Left ventricle myocardium inferior (tissue), 1 donor: Measurements from ENCODE around the gene TNPO1. TPM values are rescaled to one million over a fixed set of nuclear protein-coding genes. Genes with fewer than 3 reads are reported as not detected.

ENCODE experiments used
- DNase-seq: peaks from one replicate; pipeline ENCODE4 v3.0.0-alpha.2; 2020
- H3K27ac ChIP-seq: fragments of 200-600 bp; replicated peaks from 2 replicates; pipeline ENCODE4 v1.8.0; 2021
- H3K27me3 ChIP-seq: fragments of 200-600 bp; 2 replicates; pipeline ENCODE4 v1.8.0; 2021; ENCODE audit warnings: low read depth
- H3K36me3 ChIP-seq: fragments of 200-600 bp; 2 replicates; pipeline ENCODE4 v1.8.0; 2021
- H3K4me1 ChIP-seq: fragments of 200-600 bp; 2 replicates; pipeline ENCODE4 v1.8.0; 2021
- H3K4me3 ChIP-seq: fragments of 200-600 bp; 2 replicates; pipeline ENCODE4 v1.8.0; 2021; ENCODE audit warnings: mild to moderate bottlenecking, moderate library complexity
- H3K9me3 ChIP-seq: fragments of 200-600 bp; replicated peaks from 2 replicates; pipeline ENCODE4 v1.8.0; 2021
- intact Hi-C: fragments of 100-400 bp; cut with micrococcal nuclease; formaldehyde crosslinking; loops from one replicate; pipeline ENCODE4 v1.11.0; 2022
- total RNA-seq: library from RNA; stranded (reverse); fragmentation: NEBNext Ultra II Directional; extraction: Animal tissue kit (Norgen Biotek cat#: 25700); gene quantifications from one replicate; pipeline ENCODE4 v1.2.1, GENCODE V29; 2021
- TF ChIP-seq, protein P1 (sequence below): fragments of 200-600 bp; IDR thresholded peaks from 2 replicates; pipeline ENCODE4 v1.8.0; 2021; ENCODE audit warnings: antibody characterized with exemption, mild to moderate bottlenecking, borderline replicate concordance
- donor health status: DM: no; HTN: yes; CAD: no; lungs with severe emphysema.

Gene TNPO1
- total RNA-seq, 1 donor from 2014 or later, result 69.8 TPM

DNA sequence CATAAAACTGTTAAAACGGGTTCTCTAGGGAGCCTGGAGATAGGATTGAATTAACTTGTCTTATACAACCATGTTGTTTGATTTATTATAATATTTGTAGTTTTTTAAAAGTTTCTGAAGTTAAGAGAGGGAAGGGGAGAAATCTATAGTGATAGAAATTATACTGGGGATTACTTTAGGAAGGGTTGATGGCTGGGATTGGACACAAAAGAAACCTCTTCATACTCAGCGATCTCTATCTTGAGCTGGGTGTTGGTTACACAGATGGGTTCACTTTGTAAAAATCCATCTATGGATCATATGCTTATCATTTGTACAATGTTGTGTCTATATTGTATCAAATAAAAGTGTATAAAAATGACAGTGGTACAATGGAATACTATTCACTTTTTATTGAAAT, 30.0 kb downstream of the TNPO1 start:
- H3K4me1 ChIP-seq, result peaks cover 84% of the 10 kb centered on the region
- intact Hi-C loops, result no loop called here
- DNase-seq, result no peak
- H3K27ac ChIP-seq, result no peak overlapping the region
- TF ChIP-seq, protein P1, sequence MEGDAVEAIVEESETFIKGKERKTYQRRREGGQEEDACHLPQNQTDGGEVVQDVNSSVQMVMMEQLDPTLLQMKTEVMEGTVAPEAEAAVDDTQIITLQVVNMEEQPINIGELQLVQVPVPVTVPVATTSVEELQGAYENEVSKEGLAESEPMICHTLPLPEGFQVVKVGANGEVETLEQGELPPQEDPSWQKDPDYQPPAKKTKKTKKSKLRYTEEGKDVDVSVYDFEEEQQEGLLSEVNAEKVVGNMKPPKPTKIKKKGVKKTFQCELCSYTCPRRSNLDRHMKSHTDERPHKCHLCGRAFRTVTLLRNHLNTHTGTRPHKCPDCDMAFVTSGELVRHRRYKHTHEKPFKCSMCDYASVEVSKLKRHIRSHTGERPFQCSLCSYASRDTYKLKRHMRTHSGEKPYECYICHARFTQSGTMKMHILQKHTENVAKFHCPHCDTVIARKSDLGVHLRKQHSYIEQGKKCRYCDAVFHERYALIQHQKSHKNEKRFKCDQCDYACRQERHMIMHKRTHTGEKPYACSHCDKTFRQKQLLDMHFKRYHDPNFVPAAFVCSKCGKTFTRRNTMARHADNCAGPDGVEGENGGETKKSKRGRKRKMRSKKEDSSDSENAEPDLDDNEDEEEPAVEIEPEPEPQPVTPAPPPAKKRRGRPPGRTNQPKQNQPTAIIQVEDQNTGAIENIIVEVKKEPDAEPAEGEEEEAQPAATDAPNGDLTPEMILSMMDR, result no peak
- H3K9me3 ChIP-seq, result no peaks in the 10 kb centered on the region
- H3K4me3 ChIP-seq, result no peak overlapping the region
- H3K27me3 ChIP-seq, result no peaks in the 10 kb centered on the region
- peaks cover 3% of the 10 kb centered on the region for H3K36me3 ChIP-seq

DNA sequence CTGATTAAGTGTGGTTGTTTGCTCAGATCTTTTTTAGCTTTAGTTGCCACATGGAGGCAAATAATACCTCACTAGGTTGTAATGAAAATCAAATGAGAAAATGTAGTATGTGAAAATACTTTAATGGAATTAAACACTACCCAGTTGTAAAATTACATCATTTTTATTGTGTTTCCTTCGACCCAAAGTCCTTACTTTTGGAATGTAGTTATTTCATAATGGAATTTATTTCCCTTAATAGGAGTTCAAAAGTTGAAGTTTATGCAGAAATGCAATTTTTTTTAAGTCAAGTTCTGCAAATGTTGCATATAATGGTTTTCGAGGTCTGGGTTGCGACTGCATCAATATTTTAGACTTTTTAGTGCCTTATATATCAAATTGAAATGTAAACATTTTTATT, 31.0 kb downstream of the TNPO1 start:
- H3K4me1 ChIP-seq, result peaks cover 85% of the 10 kb centered on the region
- H3K36me3 ChIP-seq, result peaks cover 7% of the 10 kb centered on the region
- peak overlapping the region; percentile 98 for H3K27ac ChIP-seq
- no peak for DNase-seq
- intact Hi-C loops, result no loop called here
- H3K27me3 ChIP-seq, result no peaks in the 10 kb centered on the region
- no peaks in the 10 kb centered on the region for H3K9me3 ChIP-seq
- peak overlapping the region; percentile 87 for H3K4me3 ChIP-seq
- TF ChIP-seq, protein P1, result no peak

DNA sequence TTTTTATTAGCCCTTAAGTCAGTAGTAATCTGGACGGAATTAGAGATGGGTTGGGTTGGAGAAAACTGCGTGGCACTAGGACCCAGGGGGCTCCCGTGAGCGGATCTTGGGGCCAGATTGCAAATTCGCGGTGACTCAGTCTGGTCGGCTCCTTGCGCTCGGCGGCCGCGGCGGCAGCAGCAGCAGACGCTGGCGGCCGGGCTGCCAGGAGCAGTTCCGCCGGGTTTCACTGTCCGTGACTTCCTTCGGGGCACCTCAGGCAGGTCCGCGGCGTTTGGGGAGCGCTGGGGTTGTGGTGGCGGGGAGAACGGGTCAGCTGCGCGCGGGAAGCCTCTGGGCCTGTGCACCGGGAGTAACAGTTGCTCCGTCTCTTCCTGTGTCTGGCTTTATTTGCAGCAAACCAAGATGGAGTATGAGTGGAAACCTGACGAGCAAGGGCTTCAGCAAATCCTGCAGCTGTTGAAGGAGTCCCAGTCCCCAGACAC, 31.6 kb downstream of the TNPO1 start:
- TF ChIP-seq, protein P1, result no peak
- Histone ChIP-seq H3K27ac (peak overlapping the region; percentile 98), H3K4me1 (peaks cover 86% of the 10 kb centered on the region), H3K27me3 (no peaks in the 10 kb centered on the region), H3K4me3 (peak overlapping the region; percentile 87), H3K36me3 (peaks cover 8% of the 10 kb centered on the region), H3K9me3 (no peaks in the 10 kb centered on the region)
- peak; percentile 91 for DNase-seq
- intact Hi-C loops, result no loop called here

DNA sequence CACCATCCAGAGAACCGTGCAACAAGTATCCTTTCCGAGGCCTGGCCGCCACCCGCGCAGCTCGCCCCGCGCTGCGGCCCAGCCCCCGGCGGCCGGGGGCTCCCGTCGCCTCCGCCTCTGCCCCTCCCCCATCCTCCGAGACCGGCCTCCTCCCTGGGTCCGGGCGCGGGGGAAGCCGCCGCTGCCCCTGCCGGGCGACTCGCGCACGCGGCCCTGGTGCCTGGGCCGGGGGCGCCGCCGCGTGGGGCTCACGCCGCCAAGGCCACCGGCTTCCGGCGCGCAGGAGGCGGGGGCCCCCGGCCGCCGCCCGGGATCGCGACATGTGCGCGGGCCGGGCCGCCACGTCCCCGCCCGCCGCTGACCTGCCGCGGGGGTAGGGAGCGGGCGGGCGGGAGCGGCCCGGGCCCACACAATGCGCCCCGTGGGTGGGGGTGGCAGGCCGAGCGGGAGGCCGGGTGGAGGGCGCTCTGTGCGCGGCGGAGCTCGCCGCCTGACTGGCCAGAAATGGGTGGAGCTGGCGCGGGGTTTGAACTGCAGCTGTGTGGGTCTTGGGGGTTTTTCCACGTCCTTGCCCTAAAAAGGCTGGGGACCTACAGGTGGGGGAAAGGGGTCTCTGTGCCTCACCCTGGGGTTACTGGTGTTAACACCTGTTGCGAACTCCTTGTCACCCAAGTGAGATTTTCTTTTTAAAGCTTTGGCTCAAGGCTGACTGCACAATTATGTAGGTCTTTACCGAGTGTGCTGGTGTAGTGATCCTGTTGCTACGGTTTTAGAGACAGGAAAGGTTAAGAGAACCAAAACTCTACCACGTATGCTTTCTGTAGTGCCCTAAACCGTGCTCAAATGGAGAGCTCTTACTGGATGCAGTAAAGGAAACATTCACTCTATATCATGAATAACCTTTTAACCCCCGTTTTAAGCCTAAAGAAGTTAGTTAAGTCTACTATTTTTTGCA, 32.3 kb downstream of the TNPO1 start:
- H3K9me3 ChIP-seq, result no peaks in the 10 kb centered on the region
- H3K27ac ChIP-seq, result peak overlapping the region; percentile 98
- H3K4me3 ChIP-seq, result peak overlapping the region; percentile 87
- H3K36me3 ChIP-seq, result peaks cover 15% of the 10 kb centered on the region
- peak; percentile 68 for DNase-seq
- peaks cover 86% of the 10 kb centered on the region for H3K4me1 ChIP-seq
- no peaks in the 10 kb centered on the region for H3K27me3 ChIP-seq
- TF ChIP-seq, protein P1, result no peak
- intact Hi-C loops, result no loop called here

DNA sequence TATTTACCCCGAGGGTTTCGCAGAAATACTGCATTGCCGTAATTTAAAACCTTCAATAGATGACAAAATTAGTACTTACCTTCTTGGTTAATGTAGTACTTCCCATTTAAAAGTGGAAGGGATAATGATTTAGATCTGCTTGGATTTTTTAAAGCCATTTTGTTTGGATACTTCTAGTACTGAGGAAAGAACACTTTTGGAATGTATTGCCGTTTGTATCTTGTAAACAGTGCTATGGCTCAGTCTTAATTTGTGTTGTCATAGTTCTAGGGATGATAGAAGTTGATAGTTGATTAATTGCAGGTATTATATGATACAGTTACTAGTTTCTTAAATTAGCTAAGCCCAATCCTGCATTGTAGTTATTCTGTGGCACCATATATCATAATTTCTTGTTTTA, 33.1 kb downstream of the TNPO1 start:
- Histone ChIP-seq H3K4me1 (peaks cover 87% of the 10 kb centered on the region), H3K27ac (peak overlapping the region; percentile 98), H3K4me3 (peak overlapping the region; percentile 87), H3K36me3 (peaks cover 19% of the 10 kb centered on the region), H3K27me3 (no peaks in the 10 kb centered on the region), H3K9me3 (no peaks in the 10 kb centered on the region)
- intact Hi-C loops, result no loop called here
- TF ChIP-seq, protein P1, result no peak
- DNase-seq, result no peak
